HG03025 (cell line): ENCODE measurements around the gene ASAH2.
"Not testable (repeated sequence)": the region's sequence is repeated elsewhere in the genome, so short reads cannot be mapped to it uniquely, and the experiment has no call there.

Source experiments
- ATAC-seq: cut with Tn5 transposase; IDR thresholded peaks from one replicate; pipeline ENCODE4 v1.9.1; 2021; ENCODE audit warnings: mild to moderate bottlenecking, moderate library complexity; ENCODE audit not compliant: unreplicated experiment, low FRiP score

ASAH2 gene

DNA sequence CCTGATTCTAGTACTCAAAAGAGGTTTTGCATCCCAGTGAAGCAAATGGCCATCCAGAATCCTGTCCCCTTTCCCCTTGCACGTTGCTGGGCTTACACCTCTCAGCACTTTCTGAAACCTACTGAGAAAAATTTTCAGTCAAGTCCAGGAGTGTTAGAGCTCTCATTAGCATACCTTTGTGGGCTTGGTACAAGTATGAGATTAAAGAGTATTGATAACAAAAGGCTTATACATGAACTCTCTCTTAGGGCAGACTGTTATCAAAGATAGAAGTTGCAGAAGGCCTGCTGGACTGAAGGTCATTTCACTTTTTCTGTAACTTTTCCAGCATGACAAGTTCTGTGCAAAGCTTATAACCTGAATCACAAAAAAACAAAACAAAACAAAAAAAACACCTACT lies at the start of gene ASAH2:
Gene ASAH2, minus strand, starts transcription at position 123 of the 400 bp plus-strand sequence. CDS start 2,906 bp downstream, outside the sequence.
- ATAC-seq, result no peak

DNA sequence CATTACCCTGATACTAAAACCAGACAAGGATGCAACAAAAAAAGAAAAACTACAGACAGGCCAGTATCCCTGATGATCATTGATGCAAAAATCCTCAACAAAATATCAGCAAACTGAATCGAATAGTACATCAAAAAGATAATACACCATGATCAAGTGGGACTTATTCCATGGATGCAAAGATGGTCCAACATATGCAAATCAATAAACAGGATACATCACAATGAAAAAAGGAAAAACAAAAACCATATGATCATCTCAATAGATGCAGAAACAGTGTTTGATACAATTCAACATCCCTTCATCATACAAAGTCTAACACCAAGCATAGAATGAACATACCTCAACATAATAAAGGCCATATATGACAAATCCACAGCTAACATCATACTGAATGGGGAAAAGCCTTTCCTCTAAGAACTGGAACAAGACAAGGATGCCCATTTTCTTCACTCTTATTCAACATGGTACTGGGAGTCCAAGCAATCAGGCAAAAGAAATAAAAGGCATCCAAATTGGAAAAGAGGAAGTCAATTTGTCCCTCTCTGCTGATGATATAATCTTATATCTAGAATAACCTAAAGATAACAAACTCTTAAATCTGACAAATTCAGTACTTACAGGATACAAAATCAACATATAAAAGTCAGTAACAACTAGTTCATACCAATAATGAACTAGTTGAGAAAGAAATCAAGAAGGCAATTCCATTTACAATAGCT lies 48.8 kb upstream of the ASAH2 start:
- no peak for ATAC-seq

DNA sequence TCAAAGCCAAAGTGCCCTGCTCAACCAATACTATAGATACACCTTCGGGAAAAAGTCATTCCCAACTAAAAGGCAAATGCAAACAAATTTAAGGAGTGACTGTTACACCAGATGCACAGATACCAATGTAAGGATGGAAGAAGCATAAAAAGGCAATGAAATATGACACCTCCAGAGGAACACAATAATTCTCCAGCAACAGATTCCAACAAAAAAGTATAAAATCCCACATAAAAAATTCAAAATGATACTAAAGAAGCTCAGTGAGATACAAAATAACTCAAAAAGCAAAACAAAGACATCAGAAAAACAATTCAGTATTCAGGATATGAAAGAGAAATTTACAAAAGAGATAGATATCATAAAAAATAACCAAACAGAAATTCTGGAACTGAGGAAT lies 44.1 kb upstream of the ASAH2 start:
- no peak for ATAC-seq

DNA sequence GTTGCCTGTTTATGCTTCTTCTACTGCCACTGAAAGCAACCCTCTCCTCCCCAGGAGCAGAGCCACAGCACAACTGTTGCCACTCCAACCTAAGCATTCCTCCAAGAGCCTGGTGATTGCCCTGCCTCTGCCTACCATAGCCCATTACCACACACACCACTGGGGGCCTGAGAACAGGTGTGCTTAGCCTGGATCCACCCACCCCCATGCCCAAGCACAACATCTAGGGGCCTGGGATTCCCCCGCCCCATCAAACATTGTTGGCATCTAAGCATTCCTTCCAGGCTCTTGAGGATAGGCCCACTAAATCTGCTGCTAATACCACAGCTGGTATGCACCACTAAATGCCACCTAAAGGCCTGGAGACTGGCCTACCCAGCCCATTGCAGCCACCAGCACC lies 43.3 kb upstream of the ASAH2 start:
- ATAC-seq, result no peak

DNA sequence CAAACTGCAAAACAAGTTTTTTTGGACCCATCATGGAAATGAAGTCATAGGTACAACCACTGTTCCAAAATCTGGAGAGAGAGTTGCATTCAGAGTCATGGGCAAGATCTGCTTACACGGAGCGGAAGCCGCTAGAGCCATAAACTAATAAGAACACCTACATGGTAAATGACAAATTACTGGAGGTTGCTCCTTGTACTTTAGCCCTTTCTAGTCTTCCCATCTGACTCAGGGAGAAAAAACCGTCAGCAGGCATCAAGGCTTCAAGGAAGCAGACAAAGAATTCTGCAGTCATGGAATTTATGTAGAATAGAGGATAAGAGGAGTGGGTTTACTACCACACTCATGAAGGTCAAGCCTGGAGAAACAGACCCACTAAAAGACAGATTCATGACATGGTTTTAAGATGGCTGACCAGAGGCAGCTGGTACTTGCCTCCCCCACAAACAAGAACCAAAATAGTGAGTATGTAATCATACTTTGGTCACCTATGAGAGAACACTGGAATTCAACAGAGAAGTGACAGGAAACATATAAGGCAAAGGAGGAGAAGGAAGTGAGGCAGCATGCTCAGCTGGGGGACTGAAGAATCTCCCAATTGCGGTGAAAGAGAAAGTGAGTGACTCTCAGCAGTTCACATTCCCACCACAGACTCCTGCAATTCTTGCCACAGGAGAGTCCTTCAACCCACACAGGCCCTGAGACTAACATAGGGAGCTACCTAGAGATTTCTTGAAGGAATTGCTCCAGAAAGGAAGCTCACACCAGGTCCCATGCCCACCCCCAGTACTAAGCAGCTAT lies 42.4 kb upstream of the ASAH2 start:
- ATAC-seq, result peak; percentile 43

DNA sequence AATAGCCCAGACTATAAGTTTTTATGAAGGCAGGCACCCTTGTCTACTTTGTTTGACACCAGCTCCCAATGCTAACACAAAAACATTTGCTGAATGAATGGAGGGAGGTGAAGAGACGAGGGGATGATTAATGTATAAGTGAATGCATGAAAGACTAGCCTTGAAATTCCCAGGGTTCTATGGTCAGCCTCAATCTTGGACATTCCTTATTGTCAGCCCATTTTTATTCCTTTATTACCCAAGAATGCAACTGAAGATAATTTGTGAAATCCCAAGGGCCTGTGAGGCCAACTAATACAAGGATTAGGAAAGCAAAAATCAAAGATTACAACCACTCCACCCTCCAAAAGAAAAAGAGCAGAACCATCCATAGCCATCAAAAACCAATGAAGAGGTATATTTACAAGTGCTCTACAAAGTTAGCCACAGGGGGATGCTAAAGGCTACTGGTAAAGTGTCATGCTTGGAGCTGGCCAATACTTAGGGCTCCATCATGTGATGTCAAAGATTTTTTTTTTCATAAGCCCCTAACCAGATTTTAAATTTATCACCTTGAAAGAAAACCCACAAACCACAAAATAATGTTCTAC lies 40.0 kb upstream of the ASAH2 start:
- ATAC-seq, result no peak

DNA sequence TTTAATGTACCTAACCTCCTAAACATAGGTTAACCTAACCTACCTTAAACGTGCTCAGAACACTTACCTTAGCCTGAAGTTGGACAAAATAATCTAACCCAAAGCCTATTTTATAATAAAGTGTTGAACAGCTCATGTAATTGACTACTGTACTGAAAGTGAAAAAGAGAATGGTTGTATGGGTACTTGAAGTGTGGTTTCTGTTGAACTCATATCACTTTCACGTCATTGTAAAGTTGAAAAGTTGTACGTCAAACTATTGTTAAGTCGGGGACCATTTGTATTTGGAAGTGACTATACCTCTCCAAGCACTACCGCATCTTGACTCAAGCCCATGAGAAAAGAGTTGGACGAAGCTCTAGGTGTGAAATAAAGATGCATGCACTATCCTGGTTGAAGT lies 37.9 kb upstream of the ASAH2 start:
- ATAC-seq, result no peak

DNA sequence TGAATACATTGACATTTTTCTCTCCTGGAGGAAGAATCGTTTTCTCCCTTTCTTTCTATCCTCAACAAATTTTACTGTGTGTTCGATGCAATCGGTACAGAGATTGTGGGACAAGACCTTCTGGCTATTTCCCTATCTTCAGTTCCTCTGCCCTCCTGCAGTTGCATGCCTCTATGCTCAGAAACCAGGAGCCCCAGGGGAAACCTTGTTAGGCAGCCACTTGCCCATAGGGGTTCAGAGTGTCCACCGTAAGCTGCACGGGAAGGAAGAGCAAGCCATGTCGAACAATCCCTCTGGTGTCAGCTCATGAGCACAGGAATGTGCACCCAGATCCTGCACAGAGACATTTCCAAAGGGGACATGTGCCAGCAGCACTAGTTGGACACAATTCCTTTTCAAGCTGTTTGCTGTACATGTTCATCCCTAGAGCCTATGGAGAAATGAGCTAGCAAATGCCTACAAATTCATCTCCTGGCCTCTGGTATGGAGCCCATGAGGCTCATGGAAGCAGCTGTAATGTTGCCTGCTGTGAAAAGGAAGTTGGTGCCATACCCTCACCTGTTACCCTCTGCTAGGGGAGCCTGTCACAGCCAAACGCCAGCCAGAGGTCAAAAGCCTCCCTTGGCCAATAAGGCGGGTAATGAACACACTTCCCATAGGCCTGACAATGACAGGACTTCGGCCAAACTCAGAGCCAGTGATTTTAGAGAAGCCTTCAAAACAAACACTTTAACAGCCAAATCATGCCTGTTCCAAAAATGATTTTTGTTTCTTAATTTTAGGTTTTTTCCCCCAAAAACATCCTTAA lies 35.9 kb upstream of the ASAH2 start:
- ATAC-seq, result no peak

DNA sequence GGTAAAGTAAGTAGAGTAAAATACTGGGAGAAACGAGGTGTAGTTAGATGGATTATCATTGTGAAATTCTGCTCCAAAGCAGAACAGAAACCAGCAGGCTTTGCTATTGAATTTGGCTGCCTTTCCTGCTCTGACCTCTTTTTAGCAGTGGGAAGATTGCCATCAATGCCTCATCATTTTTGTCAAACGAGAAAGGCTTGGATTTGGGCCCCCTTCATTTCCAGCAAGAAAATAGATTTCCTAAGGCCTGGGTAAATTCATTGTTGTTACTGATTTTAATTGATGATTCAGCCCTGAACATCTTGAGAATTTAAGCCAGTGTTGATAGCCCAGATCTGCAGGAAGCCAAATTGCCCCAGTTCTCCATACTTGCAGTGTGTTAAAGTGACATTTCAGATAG lies 35.2 kb upstream of the ASAH2 start:
- ATAC-seq, result no peak

DNA sequence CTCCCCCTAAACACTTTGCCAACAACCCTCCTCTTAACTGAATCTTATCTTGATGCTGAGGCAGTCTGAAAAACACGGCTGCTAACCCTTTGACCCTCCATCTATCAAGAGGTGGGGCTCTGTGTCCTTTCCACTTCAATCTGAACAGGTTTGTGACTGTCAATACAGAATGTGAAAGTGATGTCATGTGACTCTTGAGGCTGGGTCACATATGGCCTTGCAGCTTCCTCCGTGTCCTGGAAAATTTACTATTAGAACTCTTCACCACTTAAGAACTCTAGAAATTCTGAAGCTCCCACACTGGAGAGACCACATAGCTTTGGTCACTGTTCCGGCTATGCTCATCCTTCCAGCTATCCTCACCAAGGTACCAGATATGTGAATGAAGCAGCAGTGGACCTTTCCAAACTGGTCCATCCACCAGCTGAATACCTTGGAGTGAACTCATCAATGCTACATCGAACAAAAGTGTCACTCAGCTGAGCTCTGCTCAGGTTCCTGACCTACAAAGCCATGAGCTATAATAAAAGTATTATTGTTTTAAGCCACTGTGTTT lies 30.7 kb upstream of the ASAH2 start:
- no peak for ATAC-seq

DNA sequence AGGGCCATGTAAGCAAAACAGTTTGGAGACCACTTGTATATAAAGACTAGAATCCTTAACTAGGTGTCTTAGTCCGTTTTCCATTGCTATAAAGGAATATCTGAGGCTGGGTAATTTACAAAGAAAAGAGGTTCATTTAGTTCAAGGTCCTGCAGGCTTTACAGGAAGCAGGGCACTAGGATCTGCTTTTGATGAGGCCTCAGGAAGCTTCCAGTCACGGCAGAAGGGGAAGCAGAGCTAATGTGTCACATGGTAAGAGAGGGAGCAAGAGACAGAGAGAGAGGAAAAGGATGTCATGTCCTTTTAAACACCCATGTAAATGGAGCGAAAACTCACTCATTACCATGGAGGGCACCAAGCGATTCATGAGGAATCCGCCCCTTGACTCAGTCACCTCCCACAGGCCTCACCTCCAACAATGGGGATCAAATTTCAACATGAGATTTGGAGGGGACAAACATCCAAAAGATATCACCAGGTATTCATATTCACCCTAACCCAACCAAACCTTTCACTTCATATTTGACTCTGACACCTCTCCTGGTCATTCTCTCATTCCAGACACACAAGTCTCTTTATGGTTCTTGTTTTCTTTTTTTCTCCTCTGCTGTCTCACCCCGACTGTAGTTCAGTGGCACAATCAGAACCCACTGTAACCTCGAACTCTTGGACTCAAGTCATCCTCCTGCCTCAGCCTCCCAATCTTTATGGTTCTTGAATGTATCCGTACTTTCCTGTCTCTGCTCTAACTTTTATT lies 30.1 kb upstream of the ASAH2 start:
- no peak for ATAC-seq

DNA sequence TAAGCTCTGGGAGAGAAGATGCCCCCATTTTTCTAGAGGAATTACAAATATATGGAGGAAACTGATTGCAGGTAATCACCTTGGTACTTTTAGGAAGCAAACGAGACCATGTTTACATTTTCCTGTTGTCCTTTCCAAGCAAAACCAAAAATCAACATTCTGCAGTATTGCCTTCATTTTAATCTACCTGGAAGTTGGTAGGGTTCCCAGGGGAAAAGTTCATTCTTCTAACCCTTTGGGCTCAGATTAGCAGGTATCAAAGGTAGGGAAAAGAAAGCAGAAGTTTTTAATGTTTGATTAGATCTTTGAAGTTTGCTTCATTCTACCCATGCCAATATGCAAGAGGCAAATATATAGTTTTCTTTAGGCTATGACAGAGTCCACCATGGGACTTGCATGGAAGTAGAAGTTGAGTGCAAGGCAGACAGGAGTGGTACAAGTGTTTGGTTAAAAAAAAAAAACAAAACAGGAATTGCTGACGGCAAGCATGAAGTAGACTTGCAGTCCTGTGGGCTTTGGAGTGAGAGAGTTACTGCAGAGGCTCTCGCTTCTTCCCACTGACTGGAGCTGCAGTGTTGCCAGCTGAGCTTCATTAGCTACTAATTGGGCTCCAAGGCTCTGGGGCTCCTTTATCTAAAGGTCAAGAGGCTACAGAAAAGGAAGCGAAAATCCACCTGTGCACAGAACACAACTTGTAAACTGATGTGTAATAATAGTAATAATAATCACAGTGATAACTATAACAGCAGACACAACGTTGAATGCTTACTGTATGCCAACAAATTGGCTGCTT lies 28.9 kb upstream of the ASAH2 start:
- ATAC-seq, result no peak

DNA sequence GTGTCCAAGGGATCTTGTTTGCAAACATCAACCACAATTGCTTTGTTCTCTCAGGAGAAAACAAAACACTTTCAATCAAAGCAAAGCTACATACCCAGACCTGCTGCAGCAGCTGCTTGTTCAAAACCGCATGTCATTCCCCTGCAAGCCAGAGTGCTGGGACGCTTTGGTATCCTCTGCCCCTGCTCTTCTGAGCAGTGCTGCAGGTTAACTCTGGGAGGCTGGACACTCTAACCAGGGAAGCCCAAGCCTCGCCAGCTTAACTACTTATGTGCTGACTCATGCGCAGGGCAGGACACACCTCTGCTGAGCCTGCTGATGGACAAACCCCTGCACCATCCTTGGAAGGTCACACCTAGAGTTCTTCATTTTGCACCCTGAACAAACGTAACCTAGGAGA lies 28.2 kb upstream of the ASAH2 start:
- ATAC-seq, result no peak

DNA sequence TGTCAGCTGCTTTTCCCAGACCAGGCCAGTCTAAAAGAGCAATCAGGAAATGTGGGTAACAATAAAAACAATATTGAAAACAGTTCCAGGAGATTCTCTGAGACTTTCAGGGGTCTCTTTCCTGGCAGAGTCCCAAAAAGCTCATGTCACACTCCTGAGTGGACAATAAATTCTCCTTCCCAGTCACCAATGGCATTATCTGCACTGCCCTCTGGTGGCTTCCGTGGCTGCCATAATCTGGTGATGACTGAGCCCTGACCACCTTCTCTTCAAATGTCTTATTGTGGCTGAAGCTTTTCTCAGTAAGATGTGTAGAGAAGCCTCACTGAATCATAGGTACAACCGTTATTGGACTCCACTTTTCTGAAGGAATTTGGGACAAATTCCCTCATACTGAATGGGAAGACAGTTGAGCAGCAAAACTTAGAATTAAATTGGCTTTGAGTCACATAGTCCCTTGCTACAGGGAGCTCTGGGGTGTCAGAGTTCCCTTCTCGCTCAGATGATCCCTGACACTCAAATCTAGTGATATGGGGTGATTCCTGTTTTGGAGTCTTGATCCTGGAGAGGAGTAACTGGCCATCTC lies 24.4 kb upstream of the ASAH2 start:
- peak; percentile 45 for ATAC-seq

DNA sequence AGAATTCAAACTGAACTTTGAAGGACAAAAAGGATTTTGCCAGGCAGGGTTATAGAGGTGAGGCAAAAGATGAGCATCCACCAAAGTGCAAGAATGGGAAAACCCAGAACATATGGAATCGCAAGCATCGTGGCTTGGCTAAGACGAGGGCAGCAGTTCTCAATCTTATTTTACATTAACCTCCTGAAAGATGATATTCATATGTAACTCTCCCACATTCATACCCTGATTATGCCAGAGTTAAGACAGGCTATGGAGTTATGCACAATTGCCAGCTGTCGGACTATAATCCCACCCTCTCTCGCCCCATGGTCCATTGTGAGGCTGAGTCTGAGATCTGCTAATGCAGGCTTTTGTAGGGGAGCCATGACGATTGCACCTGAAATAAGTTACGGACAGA lies 21.2 kb upstream of the ASAH2 start:
- no peak for ATAC-seq

DNA sequence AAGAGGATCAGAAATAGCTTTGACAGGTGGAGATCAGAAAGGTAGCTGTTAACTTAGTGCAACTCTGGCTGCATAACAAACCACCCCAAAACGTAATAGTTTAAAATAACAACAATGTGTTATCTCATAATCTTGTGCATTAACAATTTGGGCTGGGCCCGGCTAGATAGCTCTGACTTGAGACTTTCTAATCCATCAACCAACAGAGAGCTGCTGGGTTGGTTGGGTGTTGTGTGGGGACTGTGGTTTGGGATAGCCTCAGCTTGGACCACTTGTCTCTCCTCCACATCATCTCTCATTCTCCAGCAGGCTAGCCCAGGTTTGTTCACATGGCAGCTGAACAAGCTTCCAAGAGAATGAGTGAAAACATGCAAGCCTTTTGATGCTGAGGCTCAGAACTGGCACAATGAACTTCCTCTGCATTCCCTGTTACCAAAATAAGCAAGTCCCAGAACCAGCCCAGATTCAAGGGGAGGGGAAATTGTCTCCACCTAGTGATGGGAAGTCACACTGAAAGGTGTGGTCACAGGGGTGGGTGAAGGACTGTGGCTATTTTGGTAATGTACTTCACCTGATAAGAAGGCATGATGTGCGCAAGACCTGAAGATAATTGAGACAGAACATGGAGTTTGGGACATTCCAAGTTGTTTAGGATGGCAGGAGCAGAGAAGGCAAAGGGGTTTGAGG lies 20.4 kb upstream of the ASAH2 start:
- no peak for ATAC-seq

DNA sequence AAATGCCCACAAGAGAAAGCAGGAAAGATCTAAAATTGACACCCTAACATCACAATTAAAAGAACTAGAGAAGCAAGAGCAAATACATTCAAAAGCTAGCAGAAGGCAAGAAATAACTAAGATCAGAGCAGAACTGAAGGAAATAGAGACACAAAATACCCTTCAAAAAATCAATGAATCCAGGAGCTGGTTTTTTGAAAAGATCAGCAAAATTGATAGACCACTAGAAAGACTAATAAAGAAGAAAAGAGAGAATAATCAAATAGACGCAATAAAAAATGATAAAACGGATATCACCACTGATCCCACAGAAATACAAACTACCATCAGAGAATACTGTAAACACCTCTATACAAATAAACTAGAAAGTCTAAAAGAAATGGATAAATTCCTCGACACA lies 16.6 kb upstream of the ASAH2 start:
- not testable (repeated sequence) for ATAC-seq

DNA sequence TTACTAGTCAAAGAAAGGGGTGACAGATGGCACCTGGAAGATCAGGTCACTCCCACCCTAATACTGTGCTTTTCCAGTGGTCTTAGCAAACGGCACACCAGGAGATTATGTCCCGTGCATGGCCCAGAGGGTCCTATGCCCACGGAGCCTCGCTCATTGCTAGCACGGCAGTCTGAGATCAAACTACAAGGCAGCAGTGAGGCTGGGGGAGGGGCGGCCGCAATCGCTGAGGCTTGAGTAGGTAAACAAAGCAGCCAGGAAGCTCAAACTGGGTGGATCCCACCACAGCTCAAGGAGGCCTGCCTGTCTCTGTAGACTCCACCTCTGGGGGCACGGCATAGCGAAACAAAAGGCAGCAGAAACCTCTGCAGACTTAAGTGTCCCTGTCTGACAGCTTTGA lies 11.3 kb upstream of the ASAH2 start:
- ATAC-seq, result not testable (repeated sequence)
